HepG2 (cell line): ENCODE results near the gene CNTD1. TPM values are rescaled to one million over a fixed set of nuclear protein-coding genes. Genes with fewer than 3 reads are reported as not detected.

Experiments
- ATAC-seq: fragments of 200-7000 bp; cut with Tn5 transposase; 3 replicates; pipeline ENCODE4 v1.9.1; 2020; ENCODE audit warnings: mild to moderate bottlenecking, moderate library complexity
- BruUV-seq: library from RNA; stranded (reverse); fragments of 400-500 nt; replicated peaks from 2 replicates; lab custom pipeline; 2021; lab: Mats Ljungman, UMichigan
- CTCF ChIA-PET: fragments of 300-600 bp; formaldehyde crosslinking; extraction: SDS; loops from one replicate; lab custom pipeline; 2021; ENCODE audit warnings: low total read pairs, inconsistent platforms, low intra/inter-chr PET ratio; lab: Yijun Ruan, JAX
- POLR2A ChIA-PET: fragments of 350-600 bp; sonication (Branson Sonifier 250); formaldehyde crosslinking; loops from one replicate; lab custom pipeline; 2020; ENCODE audit warnings: antibody characterized with exemption, inconsistent platforms; lab: Yijun Ruan, JAX
- DNase-seq: peaks from one replicate; pipeline ENCODE4 v3.0.0-alpha.2; 2015; ENCODE audit warnings: low spot score
- FAIRE-seq: peaks from 3 replicates; lab custom pipeline; 2011; peaks lifted over from hg19 to GRCh38; lab: Jason Lieb, UNC
- H2AFZ ChIP-seq: one replicate; pipeline ENCODE4 v1.6.1; 2011; ENCODE audit warnings: low read length, inconsistent platforms
- H3K27ac ChIP-seq: fragments of 300-600 bp; 3 replicates; pipeline ENCODE4 v1.8.0; 2011; ENCODE audit warnings: mixed run types, mild to moderate bottlenecking, mixed read lengths, low read length, inconsistent platforms; ENCODE audit not compliant: insufficient read depth; ENCODE audit errors: extremely low read length
- H3K27me3 ChIP-seq, 2 experiments: fragments of 200-600 bp in 1 of 2; 2 replicates in 1 of 2; 3 replicates in 1 of 2; pipeline versions ENCODE4 v1.6.0 to v1.8.0; 2011; ENCODE audit warnings: low read length in 2 of 2, mild to moderate bottlenecking in 2 of 2, moderate library complexity in 2 of 2, inconsistent platforms in 1 of 2; ENCODE audit not compliant: insufficient read depth in 2 of 2, control insufficient read depth in 1 of 2
- H3K36me3 ChIP-seq, 2 experiments: fragments of 200-600 bp in 1 of 2; replicated peaks in 1 of 2; 2 replicates in 1 of 2; 3 replicates in 1 of 2; pipeline versions ENCODE4 v1.5.1 to v1.8.0; 2011; ENCODE audit warnings: low read length in 2 of 2, inconsistent platforms in 1 of 2; ENCODE audit not compliant: insufficient read depth in 2 of 2, control insufficient read depth in 1 of 2
- H3K4me1 ChIP-seq: 2 replicates; pipeline ENCODE4 v1.5.1; 2012; ENCODE audit warnings: low read length, inconsistent platforms; ENCODE audit not compliant: insufficient read depth
- H3K4me2 ChIP-seq: 2 replicates; pipeline ENCODE4 v1.6.0; 2011; ENCODE audit warnings: low read depth, low read length, inconsistent platforms
- H3K4me3 ChIP-seq, 3 experiments: fragments of 200-600 bp in 1 of 3; sonication (generic), shearing (Covaris generic) in 1 of 3; replicated peaks in 1 of 3; 2 replicates each; pipeline ENCODE4 v1.5.1; 2011 to 2016; ENCODE audit warnings: low read length in 3 of 3, inconsistent platforms in 2 of 3, low read depth in 2 of 3, mild to moderate bottlenecking in 2 of 3, control low read depth in 1 of 3, mixed read lengths in 1 of 3; ENCODE audit not compliant: insufficient read depth in 1 of 3
- H3K79me2 ChIP-seq: one replicate; pipeline ENCODE4 v1.6.1; 2011; ENCODE audit warnings: low read length, inconsistent platforms; ENCODE audit not compliant: insufficient read depth
- H3K9ac ChIP-seq: 2 replicates; pipeline ENCODE4 v1.6.0; 2011; ENCODE audit warnings: mild to moderate bottlenecking, low read depth, low read length, inconsistent platforms; ENCODE audit not compliant: insufficient read depth
- H3K9me3 ChIP-seq: 2 replicates; pipeline ENCODE4 v1.5.1; 2012; ENCODE audit warnings: mild to moderate bottlenecking, low read length
- H4K20me1 ChIP-seq: 2 replicates; pipeline ENCODE4 v1.6.0; 2011; ENCODE audit warnings: inconsistent platforms, mild to moderate bottlenecking, low read length, moderate library complexity; ENCODE audit not compliant: insufficient read depth
- ARHGAP35 ChIP-seq: sonication (generic); formaldehyde crosslinking; IDR thresholded peaks from 2 replicates; pipeline ENCODE4 v1.9.0; 2022; ENCODE audit warnings: mild to moderate bottlenecking, inconsistent platforms, moderate library complexity, missing genetic modification reagents, borderline replicate concordance
- CEBPB ChIP-seq: IDR thresholded peaks from 2 replicates; pipeline ENCODE4 v1.6.1; 2011; ENCODE audit warnings: low read depth, low read length, improper control_type of control experiment, borderline replicate concordance
- E2F1 ChIP-seq: sonication (generic); formaldehyde crosslinking; IDR thresholded peaks from 2 replicates; pipeline ENCODE4 v1.5.0; 2020; ENCODE audit warnings: missing genetic modification reagents
- ETV5 ChIP-seq: IDR thresholded peaks from 2 replicates; pipeline ENCODE4 v1.6.1; 2018; ENCODE audit warnings: missing biosample characterization, missing genetic modification reagents, inconsistent platforms, borderline replicate concordance
- FOXP4 ChIP-seq: sonication (generic); formaldehyde crosslinking; IDR thresholded peaks from 2 replicates; pipeline ENCODE4 v1.4.0; 2020; ENCODE audit warnings: missing genetic modification reagents
- KDM6A ChIP-seq: IDR thresholded peaks from 2 replicates; pipeline ENCODE4 v1.6.1; 2016; ENCODE audit warnings: low read depth
- LCORL ChIP-seq, 2 experiments: fragments of 450-650 bp in 1 of 2; sonication (generic) in 1 of 2; formaldehyde crosslinking in 1 of 2; IDR thresholded peaks; 2 replicates each; pipeline versions ENCODE4 v1.5.0 to v1.6.1; 2017 to 2020; ENCODE audit warnings: antibody characterized with exemption in 1 of 2, missing genetic modification reagents in 1 of 2
- MLX ChIP-seq: IDR thresholded peaks from 2 replicates; pipeline ENCODE4 v1.6.1; 2016
- MZF1 ChIP-seq: sonication (generic); formaldehyde crosslinking; IDR thresholded peaks from 2 replicates; pipeline ENCODE4 v1.8.1; 2023; ENCODE audit warnings: mild to moderate bottlenecking, missing genetic modification reagents, borderline replicate concordance
- NFE2L2 ChIP-seq: fragments of 150-350 bp; IDR thresholded peaks from 2 replicates; pipeline ENCODE4 v1.6.1; 2014; ENCODE audit warnings: low read length
- ONECUT2 ChIP-seq: sonication (generic); formaldehyde crosslinking; IDR thresholded peaks from 2 replicates; pipeline ENCODE4 v1.4.0; 2020; ENCODE audit warnings: missing genetic modification reagents
- PHF5A ChIP-seq: IDR thresholded peaks from one replicate; pipeline ENCODE4 v1.6.1; 2018; ENCODE audit warnings: low read depth, missing genetic modification reagents; ENCODE audit not compliant: unreplicated experiment
- RFXANK ChIP-seq: IDR thresholded peaks from 2 replicates; pipeline ENCODE4 v1.6.1; 2016
- SMAD3 ChIP-seq: sonication (generic); formaldehyde crosslinking; IDR thresholded peaks from 2 replicates; pipeline ENCODE4 v1.4.0; 2020; ENCODE audit warnings: missing genetic modification reagents
- TAF15 ChIP-seq: fragments of 200-400 bp; formaldehyde crosslinking; IDR thresholded peaks from one replicate; pipeline ENCODE4 v1.6.1; 2018; ENCODE audit warnings: mild to moderate bottlenecking, low read depth, low read length; ENCODE audit not compliant: poor library complexity, severe bottlenecking
- THAP7 ChIP-seq: sonication (generic); formaldehyde crosslinking; IDR thresholded peaks from 2 replicates; pipeline ENCODE4 v1.8.1; 2023; ENCODE audit warnings: mild to moderate bottlenecking, missing genetic modification reagents
- ZBTB7A ChIP-seq: sonication (generic); formaldehyde crosslinking; IDR thresholded peaks from 2 replicates; pipeline ENCODE4 v1.8.0; 2022; ENCODE audit warnings: mild to moderate bottlenecking, missing genetic modification reagents
- ZNF124 ChIP-seq: sonication (generic); formaldehyde crosslinking; IDR thresholded peaks from 2 replicates; pipeline ENCODE4 v1.4.0; 2020; ENCODE audit warnings: missing genetic modification reagents
- ZNF205 ChIP-seq: IDR thresholded peaks from 2 replicates; pipeline ENCODE4 v1.6.1; 2018; ENCODE audit warnings: missing biosample characterization, missing genetic modification reagents
- ZNF224 ChIP-seq: sonication (generic); formaldehyde crosslinking; IDR thresholded peaks from 2 replicates; pipeline ENCODE4 v1.5.0; 2020; ENCODE audit warnings: mild to moderate bottlenecking, missing genetic modification reagents
- ZNF552 ChIP-seq: sonication (generic); formaldehyde crosslinking; IDR thresholded peaks from 2 replicates; pipeline ENCODE4 v1.9.0; 2022; ENCODE audit warnings: missing genetic modification reagents, mild to moderate bottlenecking, borderline replicate concordance
- ZNF569 ChIP-seq: sonication (generic); formaldehyde crosslinking; IDR thresholded peaks from 2 replicates; pipeline ENCODE4 v1.5.0; 2020; ENCODE audit warnings: mild to moderate bottlenecking, missing genetic modification reagents, moderate library complexity, borderline replicate concordance
- WGBS: methylation state at CpG from one replicate; pipeline ENCODE4 v1.1.6; 2017; ENCODE audit warnings: low lambda C conversion rate; 5-methylcytosine and 5-hydroxymethylcytosine counted together
- in situ Hi-C: cut with HindIII; loops from 2 replicates; pipeline ENCODE4 v1.10.0; 2017; ENCODE audit warnings: low pct_unique_long_range_greater_than_20kb; ENCODE audit not compliant: extremely low pct_ligation_motif_present
- intact Hi-C: fragments of 100-400 bp; cut with micrococcal nuclease; formaldehyde crosslinking; loops from one replicate; pipeline ENCODE4 v1.10.0; 2022; ENCODE audit not compliant: unreplicated experiment
- polyA plus RNA-seq, 8 experiments: library from polyadenylated mRNA; depleted of rRNA in 3 of 8; stranded (reverse) in 7 of 8; unstranded in 1 of 8; fragments of >200 nt; fragmentation: Illumina TruSeq in 4 of 8; extraction: Trizol in 4 of 8; gene quantifications; 2 replicates each; pipeline versions ENCODE4 v1.2.1 to v1.2.3, GENCODE V29; 2011 to 2016; ENCODE audit warnings: low read depth in 4 of 8, missing spikeins in 1 of 8, mixed read lengths in 1 of 8; ENCODE audit not compliant: insufficient read depth in 1 of 8
- total RNA-seq, 5 experiments: library from RNA; depleted of rRNA; stranded (reverse); fragments of >200 nt; fragmentation: Illumina TruSeq; extraction: Trizol; gene quantifications; 2 replicates each; pipeline ENCODE4 v1.2.3, GENCODE V29; 2016; ENCODE audit warnings: low read depth in 1 of 5

Gene CNTD1
- total and polyA plus RNA-seq, 2 of the 13 experiments (the other 11 are each of a cell fraction or from before 2014, with no cell fraction given), result 0.11 to 0.15 TPM

- CTCF ChIA-PET, result no interaction called here
- TF ChIP-seq FOXP4 (CRISPR knock-in tag), result peak; percentile 53
- TF ChIP-seq THAP7 (CRISPR knock-in tag), result no peak
- no peak for TF ChIP-seq ONECUT2 (CRISPR knock-in tag)
- 0 out of 2 replicates have a peak, but pooled peaks have one; percentile 51 for TF ChIP-seq ZNF124 (CRISPR knock-in tag)
- no peak for TF ChIP-seq MLX
- peak; percentile 22; the same call in 1 of the 2 replicates for TF ChIP-seq ETV5
- peak; percentile 68 for TF ChIP-seq KDM6A (CRISPR knock-in tag)
- TF ChIP-seq TAF15, result no peak
- TF ChIP-seq CEBPB, result peak; percentile 41; the same call in 1 of the 2 replicates
- no peak for TF ChIP-seq LCORL (IDR thresholded peaks at IDR 0.05)
- TF ChIP-seq LCORL (CRISPR knock-in tag; IDR thresholded peaks at IDR 0.05), result peak; percentile 37; the same call in 1 of the 2 replicates
- no peak for TF ChIP-seq PHF5A (CRISPR knock-in tag)
- no peak for TF ChIP-seq RFXANK (CRISPR knock-in tag)
- TF ChIP-seq NFE2L2, result no peak
- TF ChIP-seq ZNF205 (CRISPR knock-in tag), result peak; percentile 41; the same call in 1 of the 2 replicates
- no peak for TF ChIP-seq E2F1 (CRISPR knock-in tag)
- TF ChIP-seq SMAD3 (CRISPR knock-in tag), result no peak
- no peak for TF ChIP-seq ZNF569 (CRISPR knock-in tag)
- no peak for TF ChIP-seq ARHGAP35 (CRISPR knock-in tag)
- TF ChIP-seq ZNF552 (CRISPR knock-in tag), result no peak
- peak; percentile 56; the same call in 1 of the 2 replicates for TF ChIP-seq ZBTB7A (CRISPR knock-in tag)
- TF ChIP-seq MZF1 (CRISPR knock-in tag), result no peak
- no peak for TF ChIP-seq ZNF224 (CRISPR knock-in tag)
Measured at GRCh38 chr17:42791948-42792347, 6.7 kb upstream of the CNTD1 start.

More at GRCh38 chr17:42791948-42792347, 6.7 kb upstream of the CNTD1 start:
- POLR2A ChIA-PET, result interaction anchor here (0.7 to 12.5 kb wide), 8 partner anchors 11 to 46 kb away, joined by 3 to 278 read pairs (median 4); partner anchors contain the start of genes PSME3, VPS25 and WNK4
- in situ Hi-C loops, result no loop called here
- H3K4me3 ChIP-seq, result no peak overlapping the region
- H2AFZ ChIP-seq, result no peak overlapping the region
- H3K79me2 ChIP-seq, result peaks cover 4% of the 10 kb centered on the region
- intact Hi-C loops, result no loop called here
- H3K9ac ChIP-seq, result no peak overlapping the region; the same call in 1 of the 2 replicates
- no TSS peak for BruUV-seq
- no peaks in the 10 kb centered on the region for H3K9me3 ChIP-seq
- peak overlapping the region; percentile 58 for H3K27ac ChIP-seq
- H4K20me1 ChIP-seq, result no peaks in the 10 kb centered on the region
- no peak for FAIRE-seq
- H3K4me2 ChIP-seq, result 0 out of 2 replicates have a peak overlapping the region, but pooled peaks have one; percentile 24
- peaks cover 59% of the 10 kb centered on the region for H3K4me1 ChIP-seq
- peaks cover 5 to 12% of the 10 kb centered on the region in 2 experiments for H3K36me3 ChIP-seq
- 7% methylated on average over 2 of the region's 2 CpGs for WGBS
- peak; percentile 63 for ATAC-seq
- peak; percentile 73 for DNase-seq
- no peaks in the 10 kb centered on the region for H3K27me3 ChIP-seq
